BLaER1 (cell line): ENCODE data around the gene EPB41L5.
A peak's percentile ranks its signal among the peaks of the same experiment; 100 is the strongest.
"Not testable (repeated sequence)": the region's sequence is repeated elsewhere in the genome, so short reads cannot be mapped to it uniquely, and the experiment has no call there.

Experiments used
- H3K27ac ChIP-seq: shearing (Covaris generic); formaldehyde crosslinking; 2 replicates; pipeline ENCODE4 v1.8.1; 2022
- H3K27me3 ChIP-seq: shearing (Covaris generic); formaldehyde crosslinking; 2 replicates; pipeline ENCODE4 v1.8.1; 2022
- H3K36me3 ChIP-seq: shearing (Covaris generic); formaldehyde crosslinking; 2 replicates; pipeline ENCODE4 v1.8.1; 2022
- H3K4me1 ChIP-seq: shearing (Covaris generic); formaldehyde crosslinking; 2 replicates; pipeline ENCODE4 v1.8.1; 2022
- H3K4me2 ChIP-seq: shearing (Covaris generic); formaldehyde crosslinking; 2 replicates; pipeline ENCODE4 v1.8.1; 2022
- H3K4me3 ChIP-seq: shearing (Covaris generic); formaldehyde crosslinking; 2 replicates; pipeline ENCODE4 v1.8.1; 2022
- H3K9ac ChIP-seq: shearing (Covaris generic); formaldehyde crosslinking; 2 replicates; pipeline ENCODE4 v1.8.1; 2022
- H3K9me3 ChIP-seq: shearing (Covaris generic); formaldehyde crosslinking; 2 replicates; pipeline ENCODE4 v1.8.1; 2022
- H4K20me1 ChIP-seq: shearing (Covaris generic); formaldehyde crosslinking; 2 replicates; pipeline ENCODE4 v1.8.1; 2022
- Cebpa-rat ChIP-seq: shearing (Covaris generic); IDR thresholded peaks from 2 replicates; pipeline ENCODE4 v1.8.1; 2022

Gene EPB41L5

GRCh38 chr2:120012771-120013596 lies at the start of gene EPB41L5:
TSS of gene EPB41L5 (plus strand) at chr2:120013077. CDS start at chr2:120019085, 6,008 bp downstream.
- peak within 1 kb of the TSS; percentile 89 for H3K27ac ChIP-seq
- H4K20me1 ChIP-seq = no peaks in the 10 kb centered on the region
- peak within 1 kb of the TSS; percentile 82 for H3K4me2 ChIP-seq
- peak within 1 kb of the TSS; percentile 94 for H3K9ac ChIP-seq
- H3K27me3 ChIP-seq = no peaks in the 10 kb centered on the region
- H3K36me3 ChIP-seq = no peaks in the 10 kb centered on the region
- peak within 1 kb of the TSS; percentile 99 for H3K4me3 ChIP-seq
- peaks cover 20% of the 10 kb centered on the region for H3K4me1 ChIP-seq
- peaks cover 7% of the 10 kb centered on the region for H3K9me3 ChIP-seq
- TF ChIP-seq Cebpa-rat = no peak

- H3K27ac ChIP-seq = no peak overlapping the region
- peaks cover 7% of the 10 kb centered on the region; the same call in 1 of the 2 replicates for H3K36me3 ChIP-seq
- no peak overlapping the region for H3K9ac ChIP-seq
- no peaks in the 10 kb centered on the region for H4K20me1 ChIP-seq
- no peaks in the 10 kb centered on the region for H3K4me1 ChIP-seq
- H3K9me3 ChIP-seq = no peaks in the 10 kb centered on the region
- no peak overlapping the region for H3K4me2 ChIP-seq
- no peak overlapping the region for H3K4me3 ChIP-seq
- no peaks in the 10 kb centered on the region for H3K27me3 ChIP-seq
- no peak for TF ChIP-seq Cebpa-rat
Observed at GRCh38 chr2:119981896-119982295, 31.0 kb upstream of the EPB41L5 start.

- no peak overlapping the region for H3K4me3 ChIP-seq
- no peak for TF ChIP-seq Cebpa-rat
Observed at GRCh38 chr2:119982506-119982905, 30.4 kb upstream of the EPB41L5 start.

GRCh38 chr2:119983108-119983507 lies 29.8 kb upstream of the EPB41L5 start:
- H3K27me3 ChIP-seq = no peaks in the 10 kb centered on the region
- H3K9me3 ChIP-seq = no peaks in the 10 kb centered on the region
- no peak overlapping the region for H3K4me3 ChIP-seq
- no peaks in the 10 kb centered on the region for H3K4me1 ChIP-seq
- no peaks in the 10 kb centered on the region for H3K36me3 ChIP-seq
- H3K9ac ChIP-seq = no peak overlapping the region
- no peak overlapping the region for H3K4me2 ChIP-seq
- no peaks in the 10 kb centered on the region for H4K20me1 ChIP-seq
- TF ChIP-seq Cebpa-rat = no peak
- H3K27ac ChIP-seq = no peak overlapping the region

More at GRCh38 chr2:119982506-119982905, 30.4 kb upstream of the EPB41L5 start:
- Histone ChIP-seq H4K20me1 (no peaks in the 10 kb centered on the region), H3K9ac (no peak overlapping the region), H3K4me2 (no peak overlapping the region), H3K4me1 (no peaks in the 10 kb centered on the region), H3K27ac (no peak overlapping the region), H3K27me3 (no peaks in the 10 kb centered on the region), H3K9me3 (no peaks in the 10 kb centered on the region), H3K36me3 (peaks cover 2% of the 10 kb centered on the region; the same call in 1 of the 2 replicates)

GRCh38 chr2:119996148-119996547 lies 16.7 kb upstream of the EPB41L5 start:
- Histone ChIP-seq H3K27ac (no peak overlapping the region), H3K27me3 (no peaks in the 10 kb centered on the region), H3K4me1 (no peaks in the 10 kb centered on the region), H3K9ac (no peak overlapping the region), H3K4me2 (no peak overlapping the region), H4K20me1 (no peaks in the 10 kb centered on the region), H3K36me3 (no peaks in the 10 kb centered on the region), H3K4me3 (no peak overlapping the region), H3K9me3 (no peaks in the 10 kb centered on the region; the same call in 1 of the 2 replicates)
- TF ChIP-seq Cebpa-rat = no peak

- not testable (repeated sequence) for H3K9me3 ChIP-seq, H3K4me3 ChIP-seq, H3K4me1 ChIP-seq, H3K4me2 ChIP-seq, H3K27ac ChIP-seq, H3K27me3 ChIP-seq, H3K36me3 ChIP-seq, H3K9ac ChIP-seq, H4K20me1 ChIP-seq
Observed at GRCh38 chr2:119996896-119997891, 15.7 kb upstream of the EPB41L5 start.

GRCh38 chr2:120001471-120001870 lies 11.4 kb upstream of the EPB41L5 start:
- TF ChIP-seq Cebpa-rat = no peak
- Histone ChIP-seq H3K36me3 (no peaks in the 10 kb centered on the region), H3K9ac (no peak overlapping the region), H3K27me3 (no peaks in the 10 kb centered on the region), H4K20me1 (no peaks in the 10 kb centered on the region), H3K4me2 (no peak overlapping the region), H3K27ac (no peak overlapping the region), H3K4me1 (no peaks in the 10 kb centered on the region), H3K9me3 (no peaks in the 10 kb centered on the region; the same call in 1 of the 2 replicates), H3K4me3 (no peak overlapping the region)

- Histone ChIP-seq H3K4me1 (no peaks in the 10 kb centered on the region), H4K20me1 (no peaks in the 10 kb centered on the region), H3K9me3 (no peaks in the 10 kb centered on the region), H3K4me2 (no peak overlapping the region), H3K27me3 (no peaks in the 10 kb centered on the region), H3K36me3 (no peaks in the 10 kb centered on the region), H3K4me3 (no peak overlapping the region), H3K9ac (no peak overlapping the region), H3K27ac (no peak overlapping the region)
- no peak for TF ChIP-seq Cebpa-rat
Observed at GRCh38 chr2:120004254-120004653, 8.6 kb upstream of the EPB41L5 start.

- no peak overlapping the region for H3K4me2 ChIP-seq
- no peak overlapping the region for H3K9ac ChIP-seq
- no peak overlapping the region for H3K27ac ChIP-seq
- H4K20me1 ChIP-seq = no peaks in the 10 kb centered on the region
- H3K9me3 ChIP-seq = no peaks in the 10 kb centered on the region
- H3K4me1 ChIP-seq = no peaks in the 10 kb centered on the region
- H3K4me3 ChIP-seq = no peak overlapping the region
- TF ChIP-seq Cebpa-rat = no peak
- H3K36me3 ChIP-seq = no peaks in the 10 kb centered on the region
- no peaks in the 10 kb centered on the region for H3K27me3 ChIP-seq
Observed at GRCh38 chr2:120005834-120006521, 6.9 kb upstream of the EPB41L5 start.
